Adrenal gland (tissue), 12 donors: ENCODE data around the gene MACF1. TPM values are rescaled to one million over a fixed set of nuclear protein-coding genes. Genes with fewer than 3 reads are reported as not detected.

ENCODE experiments used
- DNase-seq, 7 donors: peaks; one replicate each; pipeline ENCODE4 v3.0.0-alpha.2; 2019 to 2020
- H3K27ac ChIP-seq, 5 donors: fragments of 200-600 bp; sonication (generic) in 4 of 5; 1 replicate in 3 of 5; 2 replicates in 2 of 5; pipeline versions ENCODE4 v1.5.1 to v1.8.0; 2016 to 2020; ENCODE audit warnings: mild to moderate bottlenecking in 1 of 5
- H3K27me3 ChIP-seq: fragments of 200-600 bp; 2 replicates; pipeline ENCODE4 v1.8.0; 2021
- H3K36me3 ChIP-seq, 2 donors: fragments of 200-600 bp; replicated peaks in 1 of 2; 1 replicate in 1 of 2; 2 replicates in 1 of 2; pipeline versions ENCODE4 v1.5.1 to v1.8.0; 2018 to 2022
- H3K4me1 ChIP-seq, 2 donors: fragments of 200-600 bp; replicated peaks in 1 of 2; 1 replicate in 1 of 2; 2 replicates in 1 of 2; pipeline versions ENCODE4 v1.5.1 to v1.8.0; 2018 to 2021
- H3K4me3 ChIP-seq, 4 donors: fragments of 200-600 bp; sonication (generic) in 3 of 4; one replicate each; pipeline ENCODE4 v1.5.1; 2016 to 2018
- H3K9me3 ChIP-seq, 3 donors: fragments of 200-600 bp; sonication (generic) in 1 of 3; replicated peaks in 1 of 3; 1 replicate in 2 of 3; 2 replicates in 1 of 3; pipeline versions ENCODE4 v1.5.1 to v1.8.0; 2016 to 2021
- POLR2A ChIP-seq, 2 donors: fragments of 450-650 bp; IDR thresholded peaks; one replicate each; pipeline ENCODE4 v1.6.1; 2017; ENCODE audit warnings: antibody characterized with exemption in 2 of 2, mild to moderate bottlenecking in 2 of 2, moderate library complexity in 1 of 2
- WGBS, 4 donors: extraction: QIAGEN DNeasy Blood & Tissue Kit in 2 of 4; methylation state at CpG; one replicate each; pipeline versions ENCODE4 v1.1.5 to v1.1.7; 2013 to 2017; 5-methylcytosine and 5-hydroxymethylcytosine counted together
- intact Hi-C, 2 donors: fragments of 100-400 bp; cut with DNase I; formaldehyde crosslinking; loops; one replicate each; pipeline versions ENCODE4 v1.14.1 to v1.15.0; 2022 to 2023
- polyA plus RNA-seq, 3 donors: library from polyadenylated mRNA; stranded (reverse); fragments of 200-250 nt in 2 of 3; fragments of 350-450 nt in 1 of 3; fragmentation: Illumina TruSeq in 1 of 3; extraction: RNeasy Lipid Tissue Mini Kit (QIAGEN cat#74804) in 1 of 3; gene quantifications; one replicate each; pipeline ENCODE4 v1.2.3, GENCODE V29; 2013 to 2014
- total RNA-seq, 9 donors: library from RNA; depleted of rRNA in 4 of 9; stranded (reverse); fragments of >200 nt in 4 of 9; fragments of 120-200 nt in 1 of 9; fragmentation: NEBNext Ultra II Directional in 1 of 9; extraction: Animal tissue kit (Norgen Biotek cat#: 25700) in 1 of 9; gene quantifications; one replicate each; pipeline versions ENCODE4 v1.1.0 to v1.2.4, GENCODE V29; 2013 to 2023
- TF ChIP-seq, protein P1 (sequence below), 6 experiments: fragments of 450-650 bp in 4 of 6; fragments of 200-600 bp in 2 of 6; sonication (generic) in 1 of 6; IDR thresholded peaks; 1 replicate in 5 of 6; 2 replicates in 1 of 6; pipeline versions ENCODE4 v1.5.1 to v1.8.0; 2016 to 2021; ENCODE audit warnings: antibody characterized with exemption in 6 of 6, mild to moderate bottlenecking in 2 of 6, moderate library complexity in 1 of 6
- donor health status: healthy with polysubstance abuse.
- donor health status: Bipolar disorder and iron deficiency.
- donor health status: DM: yes; HTN: yes; CAD: no.
- donor health status: DM: no; HTN: no; CAD: no.
- donor health status: DM: no; HTN: no; CAD: no.
- donor health status: DM: yes; HTN: yes; CAD: no.

MACF1 gene
- total and polyA plus RNA-seq, 12 donors = 85.1 to 334 (median 219) TPM

DNA sequence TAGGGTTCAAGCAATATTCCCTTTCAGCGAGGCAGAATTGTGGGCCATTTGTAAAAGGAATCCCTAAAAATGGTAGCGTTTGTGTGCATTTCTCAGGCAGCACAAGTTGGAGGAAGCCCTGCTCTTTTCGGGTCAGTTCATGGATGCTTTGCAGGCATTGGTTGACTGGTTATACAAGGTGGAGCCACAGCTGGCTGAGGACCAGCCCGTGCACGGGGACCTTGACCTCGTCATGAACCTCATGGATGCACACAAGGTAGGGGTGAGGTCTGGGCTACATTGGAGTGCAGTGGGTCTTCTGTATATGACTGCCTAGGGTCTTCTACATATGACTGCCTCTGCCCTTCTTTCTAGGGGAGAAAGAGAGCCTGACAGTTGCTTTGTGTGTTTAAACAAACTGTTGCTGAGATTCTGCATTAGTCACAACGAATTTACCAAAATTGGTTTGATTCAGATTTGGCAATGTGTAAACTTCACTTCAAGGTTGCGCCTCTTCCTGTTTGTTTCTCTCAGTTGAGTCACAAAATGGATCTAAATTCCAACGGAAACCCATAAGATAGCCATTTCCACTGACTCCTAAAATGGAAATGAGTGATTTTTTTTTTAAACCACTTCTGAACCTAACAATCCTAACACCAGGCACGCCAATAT lies 246.6 kb downstream of the MACF1 start:
- intact Hi-C loops = no loop called here
- H3K27me3 ChIP-seq = no peaks in the 10 kb centered on the region
- WGBS, 4 donors = 42 to 47% (median 45%) methylated on average over 10 of the region's 10 CpGs
- H3K9me3 ChIP-seq = no peaks in the 10 kb centered on the region
- H3K4me3 ChIP-seq = no peak overlapping the region
- TF ChIP-seq, protein P1, sequence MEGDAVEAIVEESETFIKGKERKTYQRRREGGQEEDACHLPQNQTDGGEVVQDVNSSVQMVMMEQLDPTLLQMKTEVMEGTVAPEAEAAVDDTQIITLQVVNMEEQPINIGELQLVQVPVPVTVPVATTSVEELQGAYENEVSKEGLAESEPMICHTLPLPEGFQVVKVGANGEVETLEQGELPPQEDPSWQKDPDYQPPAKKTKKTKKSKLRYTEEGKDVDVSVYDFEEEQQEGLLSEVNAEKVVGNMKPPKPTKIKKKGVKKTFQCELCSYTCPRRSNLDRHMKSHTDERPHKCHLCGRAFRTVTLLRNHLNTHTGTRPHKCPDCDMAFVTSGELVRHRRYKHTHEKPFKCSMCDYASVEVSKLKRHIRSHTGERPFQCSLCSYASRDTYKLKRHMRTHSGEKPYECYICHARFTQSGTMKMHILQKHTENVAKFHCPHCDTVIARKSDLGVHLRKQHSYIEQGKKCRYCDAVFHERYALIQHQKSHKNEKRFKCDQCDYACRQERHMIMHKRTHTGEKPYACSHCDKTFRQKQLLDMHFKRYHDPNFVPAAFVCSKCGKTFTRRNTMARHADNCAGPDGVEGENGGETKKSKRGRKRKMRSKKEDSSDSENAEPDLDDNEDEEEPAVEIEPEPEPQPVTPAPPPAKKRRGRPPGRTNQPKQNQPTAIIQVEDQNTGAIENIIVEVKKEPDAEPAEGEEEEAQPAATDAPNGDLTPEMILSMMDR (IDR thresholded peaks at IDR 0.05) = no peak
- TF ChIP-seq POLR2A (IDR thresholded peaks at IDR 0.05) = no peak
- peaks cover 18 to 20% of the 10 kb centered on the region in 2 donors for H3K4me1 ChIP-seq
- DNase-seq = peak; percentile 37 to 75 (median 52)
- H3K36me3 ChIP-seq = peaks cover 0 to 86% of the 10 kb centered on the region in 2 donors
- peak overlapping the region; percentile 59 to 89 (median 79) for H3K27ac ChIP-seq

DNA sequence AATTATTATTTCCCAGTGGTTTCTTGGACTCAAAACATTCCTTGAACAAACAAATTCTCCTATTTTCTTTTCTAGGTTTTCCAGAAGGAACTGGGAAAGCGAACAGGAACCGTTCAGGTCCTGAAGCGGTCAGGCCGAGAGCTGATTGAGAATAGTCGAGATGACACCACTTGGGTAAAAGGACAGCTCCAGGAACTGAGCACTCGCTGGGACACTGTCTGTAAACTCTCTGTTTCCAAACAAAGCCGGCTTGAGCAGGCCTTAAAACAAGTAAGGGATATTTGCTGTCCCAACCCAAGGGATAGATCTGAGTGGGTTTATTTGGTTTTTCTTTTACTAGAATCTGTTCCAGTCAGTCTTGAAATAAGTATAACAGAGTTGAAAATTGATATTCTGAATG lies 247.6 kb downstream of the MACF1 start:
- Histone ChIP-seq H3K9me3 (no peaks in the 10 kb centered on the region), H3K27me3 (no peaks in the 10 kb centered on the region), H3K4me1 (peaks cover 18 to 20% of the 10 kb centered on the region in 2 donors), H3K36me3 (peaks cover 0 to 92% of the 10 kb centered on the region in 2 donors), H3K4me3 (no peak overlapping the region), H3K27ac (peak overlapping the region in 3 of 5 donors; percentile 59 to 89 (median 79))
- 93 to 99% (median 96%) methylated on average over 7 of the region's 7 CpGs for WGBS, 4 donors
- TF ChIP-seq, protein P1 (IDR thresholded peaks at IDR 0.05) = no peak
- intact Hi-C loops = no loop called here
- DNase-seq = no peak

DNA sequence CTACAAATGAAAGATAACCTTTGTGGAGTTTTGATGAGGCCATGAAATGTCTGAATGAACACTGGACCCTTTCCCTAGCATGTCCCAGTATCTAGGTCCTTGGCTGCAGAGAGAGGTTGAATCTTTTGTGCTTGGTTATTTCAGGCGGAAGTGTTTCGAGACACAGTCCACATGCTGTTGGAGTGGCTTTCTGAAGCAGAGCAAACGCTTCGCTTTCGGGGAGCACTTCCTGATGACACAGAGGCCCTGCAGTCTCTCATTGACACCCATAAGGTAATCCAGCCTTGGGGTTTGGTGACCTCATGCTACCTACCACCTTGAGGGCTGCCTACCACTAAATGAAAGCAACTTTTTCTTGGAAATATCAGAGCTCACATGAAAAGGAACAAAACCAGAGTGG lies 248.0 kb downstream of the MACF1 start:
- no peak for DNase-seq
- peaks cover 0 to 92% of the 10 kb centered on the region in 2 donors for H3K36me3 ChIP-seq
- intact Hi-C loops = no loop called here
- no peak for TF ChIP-seq POLR2A (IDR thresholded peaks at IDR 0.05)
- TF ChIP-seq, protein P1 (IDR thresholded peaks at IDR 0.05) = no peak
- 94 to 97% (median 96%) methylated on average over 5 of the region's 5 CpGs for WGBS, 4 donors
- no peaks in the 10 kb centered on the region for H3K9me3 ChIP-seq
- H3K4me3 ChIP-seq = no peak overlapping the region
- H3K27me3 ChIP-seq = no peaks in the 10 kb centered on the region
- peaks cover 18 to 20% of the 10 kb centered on the region in 2 donors for H3K4me1 ChIP-seq
- H3K27ac ChIP-seq = no peak overlapping the region

DNA sequence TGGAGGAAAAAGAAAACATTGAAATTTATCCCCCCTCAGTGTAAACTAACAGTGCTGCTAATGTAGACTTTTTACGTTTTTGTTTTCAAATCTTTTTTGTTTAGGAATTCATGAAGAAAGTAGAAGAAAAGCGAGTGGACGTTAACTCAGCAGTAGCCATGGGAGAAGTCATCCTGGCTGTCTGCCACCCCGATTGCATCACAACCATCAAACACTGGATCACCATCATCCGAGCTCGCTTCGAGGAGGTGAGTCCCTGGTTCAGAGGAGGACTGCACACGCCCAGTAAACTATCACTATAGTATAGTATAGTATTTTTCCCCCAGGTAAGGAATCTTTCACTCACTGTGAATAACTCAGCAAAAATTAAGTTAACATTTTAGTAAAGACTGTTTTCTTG lies 249.1 kb downstream of the MACF1 start:
- H3K36me3 ChIP-seq = peaks cover 0 to 93% of the 10 kb centered on the region in 2 donors
- no peaks in the 10 kb centered on the region for H3K9me3 ChIP-seq
- 42 to 54% (median 49%) methylated on average over 8 of the region's 8 CpGs for WGBS, 4 donors
- no peaks in the 10 kb centered on the region for H3K27me3 ChIP-seq
- TF ChIP-seq, protein P1 (IDR thresholded peaks at IDR 0.05) = no peak
- no peak for TF ChIP-seq POLR2A (IDR thresholded peaks at IDR 0.05)
- H3K4me1 ChIP-seq = peaks cover 18 to 20% of the 10 kb centered on the region in 2 donors
- intact Hi-C loops = no loop called here
- peak; percentile 66 to 94 (median 90) for DNase-seq
- H3K27ac ChIP-seq = peak overlapping the region in 1 of 5 donors; percentile 57
- H3K4me3 ChIP-seq = no peak overlapping the region
